ENCODE data around the gene CDC20. TPM values are rescaled to one million over a fixed set of nuclear protein-coding genes. Genes with fewer than 3 reads are reported as not detected.

The CDC20 gene
- total and polyA plus RNA-seq, 2 experiments from 2014 or later: 207 to 252 TPM

GRCh38 chr1:43402089-43402865 is 43.5 kb downstream of the CDC20 start:
- Histone ChIP-seq H3F3A (replicated peaks; ENCODE audit: low read depth) (no peaks in the 10 kb centered on the region), H3K4me1 (ENCODE audit: insufficient read depth) (no peaks in the 10 kb centered on the region), H2AFZ (no peak overlapping the region), H3K36me3 (ENCODE audit: insufficient read depth) (no peaks in the 10 kb centered on the region), H3K4me3 (no peak overlapping the region), H3K27me3 (ENCODE audit: insufficient read depth) (no peaks in the 10 kb centered on the region), H3K9me2 (ENCODE audit: insufficient read depth) (no peaks in the 10 kb centered on the region), H4K20me1 (replicated peaks; ENCODE audit: insufficient read depth) (no peaks in the 10 kb centered on the region), H3K79me2 (replicated peaks; ENCODE audit: insufficient read depth) (no peaks in the 10 kb centered on the region), H3K27ac (ENCODE audit: low read depth) (no peak overlapping the region), H3K4me2 (no peak overlapping the region)
- Mint-ChIP-seq H3K4me1 (no peaks in the 10 kb centered on the region), H3K36me3 (ENCODE audit: low read depth) (peaks cover 10% of the 10 kb centered on the region), H3K4me3 (no peak overlapping the region), H3K27ac (no peak overlapping the region; the same call in 1 of the 2 replicates), H3K27me3 (ENCODE audit: insufficient read depth, low read depth, poor library complexity) (no peaks in the 10 kb centered on the region), H3K9me3 (no peaks in the 10 kb centered on the region)
- DNase-seq (ENCODE audit: low spot score): no peak
- TF ChIP-seq POLR2AphosphoS5 (IDR thresholded peaks at IDR 0.05; ENCODE audit: low read depth) (no peak), ETS1 (IDR thresholded peaks at IDR 0.05) (no peak), EZH2phosphoT487 (IDR thresholded peaks at IDR 0.05; ENCODE audit: unreplicated experiment) (no peak), NANOG (IDR thresholded peaks at IDR 0.05; ENCODE audit: borderline replicate concordance) (no peak), ZNF331 (CRISPR knock-in tag; IDR thresholded peaks at IDR 0.05; ENCODE audit: low read depth) (no peak), REST (IDR thresholded peaks at IDR 0.05; ENCODE audit: unreplicated experiment) (no peak), EZH2 (IDR thresholded peaks at IDR 0.05; ENCODE audit: low read depth, unreplicated experiment) (no peak), JUNB (IDR thresholded peaks at IDR 0.05; ENCODE audit: unreplicated experiment) (no peak), STAT1 (IDR thresholded peaks at IDR 0.05; ENCODE audit: unreplicated experiment) (no peak), CREB1 (CRISPR knock-in tag; IDR thresholded peaks at IDR 0.05; ENCODE audit: low read depth) (no peak)
- TF ChIP-seq, protein P1, sequence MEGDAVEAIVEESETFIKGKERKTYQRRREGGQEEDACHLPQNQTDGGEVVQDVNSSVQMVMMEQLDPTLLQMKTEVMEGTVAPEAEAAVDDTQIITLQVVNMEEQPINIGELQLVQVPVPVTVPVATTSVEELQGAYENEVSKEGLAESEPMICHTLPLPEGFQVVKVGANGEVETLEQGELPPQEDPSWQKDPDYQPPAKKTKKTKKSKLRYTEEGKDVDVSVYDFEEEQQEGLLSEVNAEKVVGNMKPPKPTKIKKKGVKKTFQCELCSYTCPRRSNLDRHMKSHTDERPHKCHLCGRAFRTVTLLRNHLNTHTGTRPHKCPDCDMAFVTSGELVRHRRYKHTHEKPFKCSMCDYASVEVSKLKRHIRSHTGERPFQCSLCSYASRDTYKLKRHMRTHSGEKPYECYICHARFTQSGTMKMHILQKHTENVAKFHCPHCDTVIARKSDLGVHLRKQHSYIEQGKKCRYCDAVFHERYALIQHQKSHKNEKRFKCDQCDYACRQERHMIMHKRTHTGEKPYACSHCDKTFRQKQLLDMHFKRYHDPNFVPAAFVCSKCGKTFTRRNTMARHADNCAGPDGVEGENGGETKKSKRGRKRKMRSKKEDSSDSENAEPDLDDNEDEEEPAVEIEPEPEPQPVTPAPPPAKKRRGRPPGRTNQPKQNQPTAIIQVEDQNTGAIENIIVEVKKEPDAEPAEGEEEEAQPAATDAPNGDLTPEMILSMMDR (conservative IDR thresholded peaks at IDR 0.05; ENCODE audit: low read depth in 2 of 2): no peak
- no peak for ATAC-seq

Data from GM23338 (cell line).